Neural cell (in vitro differentiated cells): ENCODE data around the gene MAGI2. TPM values are rescaled to one million over a fixed set of nuclear protein-coding genes. Genes with fewer than 3 reads are reported as not detected.

Experiments
- H2AFZ ChIP-seq: fragments of 200-600, 300-800 bp; sonication (generic), shearing (Covaris generic); 2 replicates; pipeline ENCODE4 v1.6.0; 2014; ENCODE audit warnings: low read depth, mild to moderate bottlenecking, antibody characterized with exemption, low read length, moderate library complexity
- H3F3A ChIP-seq: fragments of 200-600 bp; shearing (Covaris generic); 2 replicates; pipeline ENCODE4 v1.6.1; 2016; ENCODE audit warnings: mild to moderate bottlenecking, moderate library complexity, mixed read lengths, antibody characterized with exemption, low read length; ENCODE audit not compliant: insufficient read depth, poor library complexity, severe bottlenecking
- H3K27ac ChIP-seq: fragments of 200-600, 300-800 bp; sonication (generic), shearing (Covaris generic); 2 replicates; pipeline ENCODE4 v1.5.1; 2014; ENCODE audit warnings: mild to moderate bottlenecking, low read length, moderate library complexity
- H3K27me3 ChIP-seq: fragments of 300-800, 200-600 bp; sonication (generic), shearing (Covaris generic); 2 replicates; pipeline ENCODE4 v1.6.0; 2014; ENCODE audit warnings: mild to moderate bottlenecking, low read depth, low read length, moderate library complexity; ENCODE audit not compliant: insufficient read depth
- H3K36me3 ChIP-seq: fragments of 300-800, 200-600 bp; sonication (generic), shearing (Covaris generic); 2 replicates; pipeline ENCODE4 v1.5.1; 2014; ENCODE audit warnings: mild to moderate bottlenecking, antibody characterized with exemption, low read length, moderate library complexity; ENCODE audit not compliant: insufficient read depth
- H3K4me2 ChIP-seq: fragments of 300-800, 200-600 bp; sonication (generic), shearing (Covaris generic); 2 replicates; pipeline ENCODE4 v1.6.0; 2014; ENCODE audit warnings: mild to moderate bottlenecking, low read length
- H3K4me3 ChIP-seq: fragments of 300-800, 200-600 bp; sonication (generic), shearing (Covaris generic); 2 replicates; pipeline ENCODE4 v1.5.1; 2014; ENCODE audit warnings: mild to moderate bottlenecking, low read length, moderate library complexity
- H3K79me2 ChIP-seq: fragments of 200-600 bp; shearing (Covaris generic); replicated peaks from 2 replicates; pipeline ENCODE4 v1.6.0; 2014; ENCODE audit warnings: mild to moderate bottlenecking, low read length, moderate library complexity; ENCODE audit not compliant: insufficient read depth
- H3K9ac ChIP-seq: fragments of 300-800, 200-600 bp; sonication (generic), shearing (Covaris generic); 2 replicates; pipeline ENCODE4 v1.6.1; 2016; ENCODE audit warnings: mild to moderate bottlenecking, low read length, mixed read lengths
- H3K9me2 ChIP-seq: fragments of 200-600 bp; shearing (Covaris generic); 2 replicates; pipeline ENCODE4 v1.6.1; 2016; ENCODE audit warnings: mild to moderate bottlenecking, low read length, mixed read lengths; ENCODE audit not compliant: insufficient read depth
- H3K9me3 ChIP-seq: fragments of 200-600, 300-800 bp; sonication (generic), shearing (Covaris generic); 2 replicates; pipeline ENCODE4 v1.6.1; 2016; ENCODE audit warnings: mild to moderate bottlenecking, mixed run types, low read length, moderate library complexity, mixed read lengths
- H4K20me1 ChIP-seq: fragments of 200-600 bp; shearing (Covaris generic); 2 replicates; pipeline ENCODE4 v1.6.1; 2016; ENCODE audit warnings: mild to moderate bottlenecking, mixed run types; ENCODE audit not compliant: insufficient read depth
- CTCF ChIP-seq: fragments of 450-650 bp; IDR thresholded peaks from 2 replicates; pipeline ENCODE4 v1.5.1; 2014; ENCODE audit warnings: antibody characterized with exemption, mild to moderate bottlenecking, moderate library complexity; ENCODE audit not compliant: poor library complexity, severe bottlenecking
- EP300 ChIP-seq: fragments of 450-650 bp; conservative IDR thresholded peaks from 2 replicates; pipeline ENCODE4 v1.6.1; 2014; ENCODE audit warnings: antibody characterized with exemption, mild to moderate bottlenecking, moderate library complexity; ENCODE audit not compliant: poor library complexity, severe bottlenecking
- EZH2 ChIP-seq: fragments of 200-600, 300-800 bp; shearing (Covaris generic), sonication (generic); IDR thresholded peaks from 2 replicates; pipeline ENCODE4 v1.6.1; 2014; ENCODE audit warnings: antibody characterized with exemption, low read length, borderline replicate concordance, mild to moderate bottlenecking; ENCODE audit not compliant: insufficient read depth, poor library complexity, severe bottlenecking
- MXI1 ChIP-seq: fragments of 450-650 bp; conservative IDR thresholded peaks from 2 replicates; pipeline ENCODE4 v1.6.1; 2014; ENCODE audit warnings: antibody characterized with exemption, mild to moderate bottlenecking; ENCODE audit not compliant: poor library complexity, severe bottlenecking
- POLR2AphosphoS5 ChIP-seq: IDR thresholded peaks from 2 replicates; pipeline ENCODE4 v1.6.1; 2012
- RAD21 ChIP-seq: fragments of 450-650 bp; conservative IDR thresholded peaks from 2 replicates; pipeline ENCODE4 v1.6.1; 2014; ENCODE audit warnings: antibody characterized with exemption, mild to moderate bottlenecking, moderate library complexity
- REST ChIP-seq: IDR thresholded peaks from 2 replicates; pipeline ENCODE4 v1.6.1; 2012; ENCODE audit warnings: borderline replicate concordance
- SMC3 ChIP-seq: fragments of 450-650 bp; conservative IDR thresholded peaks from 2 replicates; pipeline ENCODE4 v1.6.1; 2014; ENCODE audit warnings: antibody characterized with exemption, mild to moderate bottlenecking, moderate library complexity; ENCODE audit not compliant: poor library complexity
- TAF1 ChIP-seq: IDR thresholded peaks from 2 replicates; pipeline ENCODE4 v1.6.1; 2012; ENCODE audit warnings: low read depth
- polyA plus RNA-seq: library from polyadenylated mRNA; depleted of rRNA; stranded (reverse); fragments of >200 nt; gene quantifications from 2 replicates; pipeline ENCODE4 v1.2.3, GENCODE V29; 2014

Gene MAGI2
- polyA plus RNA-seq, 1 donor from 2014 or later, result 19.3 TPM

- H3K27me3 ChIP-seq, result no peaks in the 10 kb centered on the region
- H3K4me2 ChIP-seq, result no peak overlapping the region
- no peak overlapping the region for H3K9ac ChIP-seq
- TF ChIP-seq CTCF, result no peak
- no peak for TF ChIP-seq EZH2
- H3K79me2 ChIP-seq, result no peaks in the 10 kb centered on the region
- H3K9me2 ChIP-seq, result no peaks in the 10 kb centered on the region
- H4K20me1 ChIP-seq, result no peaks in the 10 kb centered on the region
- H3K36me3 ChIP-seq, result no peaks in the 10 kb centered on the region
- H3F3A ChIP-seq, result no peaks in the 10 kb centered on the region
- H3K9me3 ChIP-seq, result no peaks in the 10 kb centered on the region
- H3K4me3 ChIP-seq, result no peak overlapping the region
- H2AFZ ChIP-seq, result no peak overlapping the region
- no peak overlapping the region for H3K27ac ChIP-seq
These were observed 1107.5 kb downstream of the MAGI2 start for GRCh38 chr7:78345979-78346378.

GRCh38 chr7:78345293-78345911 is 1108.1 kb downstream of the MAGI2 start:
- H3K4me3 ChIP-seq, result no peak overlapping the region
- H3K4me2 ChIP-seq, result no peak overlapping the region
- no peaks in the 10 kb centered on the region for H3K79me2 ChIP-seq
- H4K20me1 ChIP-seq, result no peaks in the 10 kb centered on the region
- H3K27ac ChIP-seq, result no peak overlapping the region
- no peak for TF ChIP-seq EZH2
- TF ChIP-seq SMC3, result no peak
- TF ChIP-seq REST, result no peak
- no peak for TF ChIP-seq TAF1
- no peaks in the 10 kb centered on the region for H3K27me3 ChIP-seq
- no peaks in the 10 kb centered on the region for H3K9me3 ChIP-seq
- H3K9ac ChIP-seq, result no peak overlapping the region
- H3F3A ChIP-seq, result no peaks in the 10 kb centered on the region
- no peak overlapping the region for H2AFZ ChIP-seq
- no peaks in the 10 kb centered on the region for H3K9me2 ChIP-seq
- H3K36me3 ChIP-seq, result no peaks in the 10 kb centered on the region

GRCh38 chr7:78334426-78334825 is 1119.0 kb downstream of the MAGI2 start:
- H3K4me3 ChIP-seq, result no peak overlapping the region
- H2AFZ ChIP-seq, result no peak overlapping the region
- H3K4me2 ChIP-seq, result no peak overlapping the region
- no peaks in the 10 kb centered on the region for H3K79me2 ChIP-seq
- no peaks in the 10 kb centered on the region for H3K36me3 ChIP-seq
- no peaks in the 10 kb centered on the region for H3K9me3 ChIP-seq
- no peaks in the 10 kb centered on the region for H4K20me1 ChIP-seq
- no peaks in the 10 kb centered on the region for H3F3A ChIP-seq
- H3K9ac ChIP-seq, result no peak overlapping the region
- no peaks in the 10 kb centered on the region for H3K9me2 ChIP-seq
- TF ChIP-seq CTCF (no peak), SMC3 (no peak), EP300 (no peak), RAD21 (no peak), TAF1 (no peak), REST (no peak), MXI1 (no peak), POLR2AphosphoS5 (no peak), EZH2 (no peak)
- no peaks in the 10 kb centered on the region for H3K27me3 ChIP-seq
- H3K27ac ChIP-seq, result no peak overlapping the region
